ENCODE data around the gene DDX10.

- TF ChIP-seq CTCF (optimal IDR thresholded peaks at IDR 0.05 in 1 of 3, IDR thresholded peaks at IDR 0.05 in 1 of 3, conservative IDR thresholded peaks at IDR 0.05 in 1 of 3; ENCODE audit: extremely low read depth in 1 of 3, insufficient read depth in 2 of 3, low read length in 3 of 3) (peak in 2 of 3 experiments; percentile 7 to 16), EZH2 (IDR thresholded peaks at IDR 0.05; ENCODE audit: low read length) (no peak)
These were observed 160.5 kb downstream of the DDX10 start for GRCh38 chr11:108825381-108825780.
